Body of pancreas (tissue), 4 donors: ENCODE data around the gene TPP1.

Experiments
- CTCF ChIP-seq, 7 experiments: fragments of 450-650 bp in 4 of 7; fragments of 200-600 bp in 3 of 7; sonication (generic) in 3 of 7; IDR thresholded peaks; one replicate each; pipeline ENCODE4 v1.5.1; 2016 to 2019; ENCODE audit warnings: antibody characterized with exemption in 7 of 7
- POLR2A ChIP-seq, 3 donors: fragments of 450-650 bp; IDR thresholded peaks; one replicate each; pipeline ENCODE4 v1.6.1; 2016; ENCODE audit warnings: antibody characterized with exemption in 3 of 3, mild to moderate bottlenecking in 2 of 3

- TF ChIP-seq POLR2A (IDR thresholded peaks at IDR 0.05) (no peak), CTCF (IDR thresholded peaks at IDR 0.05) (no peak)
These were observed 47.3 kb upstream of the TPP1 start for GRCh38 chr11:6666302-6667183.
